Ramos (cell line): Measurements from ENCODE around the gene NAPSA.
"Not testable (repeated sequence)": the region's sequence is repeated elsewhere in the genome, so short reads cannot be mapped to it uniquely, and the experiment has no call there.

Source experiments
- in situ Hi-C: fragments of 300-500 bp; cut with MboI; formaldehyde crosslinking; loops from one replicate; pipeline ENCODE4 v1.14.3; 2022; ENCODE audit warnings: low sequenced_read_pairs; ENCODE audit not compliant: unreplicated experiment

Gene NAPSA

DNA sequence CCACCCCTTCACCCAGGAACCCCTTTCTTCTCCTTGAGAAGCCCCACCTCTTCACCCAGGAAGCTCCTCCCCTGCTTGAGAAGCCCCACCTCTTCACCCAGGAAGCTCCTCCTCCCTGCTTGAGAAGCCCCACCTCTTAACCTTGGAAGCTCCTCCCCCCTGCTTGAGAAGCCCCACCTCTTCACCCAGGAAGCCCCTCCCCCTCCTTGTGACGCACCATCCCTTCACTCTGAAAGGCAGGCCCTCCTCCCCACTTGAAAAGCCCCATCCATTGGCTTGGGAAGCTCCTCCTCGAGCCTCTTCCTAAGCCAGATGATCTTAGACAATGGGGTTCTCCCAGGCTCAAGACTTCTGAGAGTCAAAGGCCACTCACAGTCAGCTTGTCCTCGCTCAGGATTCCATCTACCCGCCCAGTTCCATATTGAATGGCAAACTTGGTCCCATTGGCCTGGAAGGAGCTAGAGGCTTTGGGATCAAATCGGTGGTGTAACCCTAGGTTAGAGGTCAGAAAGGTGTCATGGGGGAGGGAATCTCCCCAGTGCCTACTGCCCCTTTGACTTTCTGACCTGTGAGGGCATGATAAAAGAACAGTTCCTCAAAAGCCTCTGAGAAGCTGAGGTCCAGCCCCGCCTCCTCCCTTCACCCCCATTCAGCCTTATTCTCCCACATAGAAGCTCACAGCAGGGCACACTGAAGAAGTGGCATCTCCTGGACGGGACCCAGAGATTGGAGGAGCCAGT is 4.0 kb downstream of the NAPSA start:
- in situ Hi-C loops, result no loop called here

DNA sequence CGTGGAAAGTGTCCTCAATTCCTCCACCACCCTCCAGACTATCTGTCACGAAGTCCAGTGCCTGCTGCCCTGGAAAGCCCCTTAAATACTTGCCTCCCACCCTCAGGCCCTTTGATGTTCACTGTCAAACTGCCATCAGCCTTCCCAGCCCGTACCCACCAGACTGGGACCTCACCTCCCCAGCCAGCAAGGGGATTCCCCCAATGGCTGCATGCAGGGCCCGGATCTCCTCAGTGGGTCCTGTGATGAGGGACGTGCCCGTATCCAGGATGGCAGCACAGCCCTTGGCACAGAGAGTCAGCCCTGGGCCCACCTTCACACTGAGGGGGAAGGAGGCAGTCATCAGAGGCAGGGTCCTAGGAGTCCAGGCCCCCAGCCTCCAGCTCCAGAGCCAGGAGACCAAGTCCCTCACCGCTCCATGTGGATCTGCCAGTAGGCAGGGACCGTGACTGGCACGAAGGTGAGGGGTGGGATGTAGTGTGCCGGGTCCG is 6.1 kb downstream of the NAPSA start:
- in situ Hi-C loops, result loop anchor here (10.0 kb wide), 1 partner anchor 425 kb away; no protein-coding TSS in a partner anchor

DNA sequence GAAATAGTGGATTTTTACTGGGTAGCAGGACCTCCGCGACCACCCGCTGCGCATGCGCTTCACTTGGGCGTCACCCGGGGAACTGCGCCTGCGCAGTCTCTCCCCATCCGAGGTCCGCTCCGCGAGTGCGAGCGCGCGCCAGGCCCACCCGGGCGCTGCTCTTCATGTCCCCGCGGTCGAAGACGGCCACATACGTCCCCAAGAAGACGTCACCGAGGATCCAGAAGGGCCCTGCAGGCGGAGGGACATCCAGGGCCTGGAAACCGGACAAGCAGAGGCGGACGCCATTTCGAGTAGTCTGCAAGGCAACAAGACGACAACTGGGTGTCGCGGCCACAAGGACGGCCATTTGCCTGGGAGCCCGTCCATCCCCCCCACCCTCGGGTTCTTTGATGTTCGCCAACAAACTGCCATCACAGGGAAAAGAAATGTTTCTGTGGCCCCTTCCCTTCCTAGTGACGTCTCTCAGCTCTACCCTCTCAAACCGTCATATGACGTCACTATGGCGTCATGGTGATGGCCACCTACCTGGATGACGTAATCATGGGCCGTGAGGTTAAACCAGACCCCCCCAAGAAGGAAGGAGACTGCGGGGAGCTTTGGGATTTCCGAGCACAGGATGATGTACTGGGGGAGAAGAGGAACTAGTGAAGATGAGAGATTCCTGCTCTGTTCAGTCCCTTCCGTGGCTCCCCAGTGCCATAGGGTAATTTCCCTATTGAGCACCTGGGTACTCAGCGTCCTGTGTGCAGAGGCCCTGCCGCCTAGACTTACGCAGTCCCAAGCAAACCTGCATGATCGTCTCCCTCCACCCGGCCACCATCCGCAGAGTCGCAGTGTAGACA is 6.7 kb downstream of the NAPSA start:
- in situ Hi-C loops, result loop anchor here (10.0 kb wide), 1 partner anchor 426 kb away; no protein-coding TSS in a partner anchor

DNA sequence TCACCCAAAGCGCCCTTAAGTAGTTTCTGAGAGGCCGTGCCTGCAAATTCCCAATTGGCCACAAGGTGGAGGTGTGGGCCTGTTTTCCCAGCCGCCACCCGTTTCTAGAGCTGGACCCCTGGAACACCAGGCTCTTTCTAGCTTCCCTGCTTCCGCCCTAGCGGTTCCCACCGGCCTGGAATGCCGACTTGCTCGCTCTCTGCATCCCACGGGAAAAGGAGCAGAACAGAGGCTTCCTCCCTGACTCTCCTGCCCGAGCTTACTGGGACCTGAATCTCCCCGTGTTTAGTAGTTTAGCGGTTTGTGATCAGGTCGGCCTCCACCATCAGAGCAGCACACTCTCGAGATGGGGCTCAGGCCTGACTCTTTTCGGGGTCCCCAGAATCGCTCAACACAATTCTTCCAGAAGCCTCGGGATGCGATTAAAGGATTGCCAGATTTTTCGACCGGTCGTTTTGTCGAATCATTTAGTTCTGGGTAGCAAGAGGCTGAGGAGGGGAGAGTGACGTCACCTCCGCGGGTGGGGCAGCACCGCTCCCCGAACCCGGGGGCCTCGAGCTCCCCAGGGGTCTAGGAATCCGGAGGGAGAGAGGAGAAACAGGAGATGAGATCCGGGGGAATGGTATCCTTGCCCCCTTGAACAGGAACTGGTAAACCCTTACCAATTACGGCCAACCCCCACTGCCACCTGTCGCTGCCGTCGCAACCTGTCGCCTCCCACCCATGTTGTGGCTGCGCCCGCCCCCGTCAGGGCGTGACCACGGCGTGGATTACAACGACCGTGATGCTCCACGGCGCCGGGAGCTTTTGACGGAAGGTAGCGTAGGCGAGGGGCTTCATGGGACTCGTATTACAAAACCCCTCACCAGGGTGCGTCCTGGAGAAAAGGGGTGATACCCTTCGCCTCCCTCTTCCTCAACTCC is 8.0 kb downstream of the NAPSA start:
- in situ Hi-C loops, result loop anchor here (10.0 kb wide), 1 partner anchor 427 kb away; no protein-coding TSS in a partner anchor

DNA sequence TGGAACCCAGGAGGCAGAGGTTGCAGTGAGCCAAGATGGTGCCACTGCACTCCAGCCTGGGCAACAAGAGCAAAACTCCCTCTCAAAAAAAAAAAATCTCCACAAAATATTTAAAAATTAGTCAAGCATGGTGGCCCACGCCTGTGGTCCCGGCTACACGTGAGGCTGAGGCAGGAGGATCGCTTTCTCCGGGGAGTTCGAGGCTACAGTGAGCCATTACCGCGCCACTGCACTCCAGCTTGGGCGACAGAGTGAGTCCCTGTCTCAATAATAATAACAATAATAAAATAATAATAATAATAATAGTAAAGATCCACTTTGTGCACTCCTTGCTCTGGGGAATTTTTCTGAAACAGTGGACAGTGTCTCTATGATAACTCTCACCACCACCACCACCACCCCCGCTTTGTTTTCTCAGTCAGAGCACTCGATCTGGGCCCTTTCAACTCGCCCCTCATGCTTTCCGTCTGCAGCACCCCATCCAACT is 8.7 kb downstream of the NAPSA start:
- in situ Hi-C loops, result loop anchor here (10.0 kb wide), 1 partner anchor 428 kb away; no protein-coding TSS in a partner anchor

DNA sequence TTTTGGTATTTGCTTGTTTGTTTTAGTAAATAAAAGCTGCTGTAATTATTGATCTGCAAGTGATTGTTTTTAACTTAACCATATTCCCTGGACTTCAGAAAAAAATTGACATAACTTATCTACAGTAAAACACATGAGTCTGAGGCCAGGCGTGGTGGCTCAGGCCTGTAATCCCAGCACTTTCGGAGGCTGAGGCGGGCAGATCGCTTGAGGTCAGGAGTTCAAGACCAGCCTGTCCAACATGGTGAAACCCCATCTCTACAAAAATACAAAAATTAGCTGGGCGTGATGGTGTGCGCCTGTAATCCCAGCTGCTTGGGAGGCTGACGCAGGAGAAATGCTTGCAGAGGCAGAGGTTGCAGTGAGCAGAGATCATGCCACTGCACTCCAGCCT is 12.0 kb downstream of the NAPSA start:
- in situ Hi-C loops, result loop anchor here (10.0 kb wide), 1 partner anchor 431 kb away; no protein-coding TSS in a partner anchor

DNA sequence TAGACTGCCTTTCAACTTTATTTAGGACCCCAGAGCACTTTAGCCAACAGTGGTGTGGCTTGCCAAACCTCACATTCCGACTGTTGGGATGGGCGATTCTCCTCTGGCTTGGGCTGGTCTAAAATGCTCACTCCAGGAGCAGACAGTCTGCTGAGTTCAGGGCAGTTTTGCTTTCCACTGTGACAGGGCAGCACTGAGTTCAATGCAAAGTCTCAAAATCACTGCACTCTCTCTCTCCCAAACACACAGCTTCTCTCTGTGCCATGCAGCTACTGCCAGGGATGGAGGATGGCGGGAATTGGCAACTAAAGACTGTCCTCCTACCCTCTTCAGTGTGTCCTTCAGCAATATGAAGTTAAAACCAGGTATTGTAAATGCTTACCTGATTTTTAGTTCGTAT is 13.2 kb downstream of the NAPSA start:
- in situ Hi-C loops, result loop anchor here (10.0 kb wide), 1 partner anchor 433 kb away; no protein-coding TSS in a partner anchor

DNA sequence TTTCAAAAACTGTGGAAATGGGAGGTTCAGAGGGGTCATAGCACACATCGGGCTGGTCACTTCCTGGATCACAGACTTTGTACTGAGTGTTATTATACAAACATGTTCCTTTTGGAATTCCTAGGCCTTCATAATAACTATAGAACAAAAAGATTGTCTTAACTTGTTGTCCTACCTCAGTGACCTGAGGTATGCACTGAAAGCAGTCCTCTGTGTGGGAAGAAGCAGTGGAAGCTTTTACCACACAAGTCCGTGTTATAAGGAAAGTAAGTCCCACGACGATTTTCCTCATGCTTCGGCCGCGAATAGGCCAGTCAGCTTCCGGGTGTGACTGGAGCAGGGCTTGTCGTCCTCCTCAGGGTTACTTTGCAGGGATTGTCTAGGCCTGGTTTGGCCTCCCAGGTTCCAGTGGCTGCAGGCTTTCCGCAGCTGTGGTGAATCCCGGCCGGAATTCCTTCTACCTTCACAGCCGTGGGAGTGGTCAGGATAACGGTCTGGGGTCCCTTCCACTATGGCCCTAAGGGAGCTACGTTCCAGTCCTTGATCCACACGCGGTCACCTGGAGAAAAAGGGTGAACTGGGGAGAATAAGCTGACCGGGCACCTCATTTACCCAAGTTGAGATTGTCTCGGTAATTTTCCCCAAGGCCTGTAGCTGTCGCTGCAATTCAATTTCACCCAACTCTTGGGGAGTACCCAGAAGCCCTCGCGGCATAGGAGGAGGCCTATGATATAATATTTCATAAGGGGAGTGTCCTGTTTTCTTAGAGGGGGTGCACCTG is 16.0 kb downstream of the NAPSA start:
- in situ Hi-C loops, result loop anchor here (10.0 kb wide), 1 partner anchor 435 kb away; no protein-coding TSS in a partner anchor

DNA sequence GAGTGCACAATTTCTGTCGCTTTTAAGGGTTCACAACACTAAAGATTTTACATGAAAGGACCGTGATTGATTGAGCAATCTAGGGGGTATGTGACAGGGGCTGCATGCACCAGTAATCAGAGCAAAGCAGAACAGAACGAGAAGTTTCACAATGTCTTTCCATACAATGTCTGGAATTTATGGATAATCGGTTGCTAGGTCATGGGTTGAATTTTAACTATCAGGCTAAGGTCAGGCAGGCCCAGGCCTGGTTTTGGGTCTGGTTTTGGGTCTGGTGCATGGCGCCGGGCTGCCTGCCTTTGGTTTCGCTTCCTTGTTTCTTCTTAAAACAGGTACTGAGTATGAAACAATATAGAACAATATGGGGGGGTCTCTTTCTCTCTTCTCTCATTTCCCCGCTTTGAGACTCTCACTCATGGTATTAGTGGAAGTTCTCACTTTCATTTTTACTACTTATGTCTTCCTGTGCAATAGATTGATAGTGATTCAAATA is 18.3 kb downstream of the NAPSA start:
- in situ Hi-C loops, result not testable (repeated sequence)

DNA sequence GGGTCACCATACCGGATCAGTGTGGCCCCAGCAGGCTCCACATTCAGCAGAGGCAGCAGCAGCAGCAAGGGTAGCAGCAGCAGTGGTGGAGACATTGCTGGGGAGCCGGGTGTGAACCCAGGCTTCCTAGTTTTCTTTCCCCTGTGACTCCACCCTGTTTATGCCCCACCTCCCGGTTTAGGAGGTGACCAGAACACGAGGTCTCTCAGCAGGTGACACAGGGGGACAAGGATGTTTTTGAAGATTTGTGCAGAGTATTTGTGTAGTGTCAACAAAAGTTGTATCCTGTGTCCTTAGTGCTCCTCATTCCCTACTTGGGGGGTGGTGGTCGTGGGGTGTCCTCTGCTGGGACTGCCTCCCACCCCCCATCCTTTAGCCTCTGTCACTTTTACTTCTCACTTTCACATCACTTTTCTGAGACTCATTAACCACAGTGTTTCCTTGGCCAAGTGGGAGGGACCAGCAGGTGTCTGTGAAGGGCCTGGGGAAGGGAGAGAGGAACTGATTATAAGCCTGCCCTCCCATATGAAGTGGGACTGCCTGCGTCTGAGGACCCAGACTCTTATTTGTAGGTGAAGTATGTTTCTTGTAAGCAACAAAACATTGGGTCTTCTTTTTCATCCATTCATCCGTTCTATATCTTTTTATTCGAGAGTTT is 20.6 kb downstream of the NAPSA start:
- in situ Hi-C loops, result no loop called here

DNA sequence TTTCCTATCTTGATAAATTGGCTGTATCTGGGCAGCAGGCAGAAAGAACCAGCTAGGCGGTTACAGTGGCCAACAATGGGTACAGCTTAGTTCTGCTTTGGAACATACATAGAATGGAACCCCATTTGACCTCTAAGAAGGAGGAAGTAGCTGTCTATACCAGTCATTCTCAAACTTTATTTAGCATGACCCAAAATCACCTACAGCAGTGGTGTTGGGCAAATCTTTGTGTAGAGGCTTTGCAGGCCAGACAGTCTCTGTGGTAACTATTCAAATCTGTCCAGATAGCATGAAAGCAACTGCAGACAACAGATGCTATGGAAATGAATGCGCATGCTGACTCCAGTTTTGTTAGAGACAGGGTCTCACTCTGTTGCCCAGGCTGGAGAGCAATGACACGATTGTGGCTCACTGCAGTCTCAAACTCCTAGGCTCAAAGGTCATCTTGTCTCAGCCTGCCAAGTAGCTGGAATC is 24.3 kb downstream of the NAPSA start:
- in situ Hi-C loops, result no loop called here

DNA sequence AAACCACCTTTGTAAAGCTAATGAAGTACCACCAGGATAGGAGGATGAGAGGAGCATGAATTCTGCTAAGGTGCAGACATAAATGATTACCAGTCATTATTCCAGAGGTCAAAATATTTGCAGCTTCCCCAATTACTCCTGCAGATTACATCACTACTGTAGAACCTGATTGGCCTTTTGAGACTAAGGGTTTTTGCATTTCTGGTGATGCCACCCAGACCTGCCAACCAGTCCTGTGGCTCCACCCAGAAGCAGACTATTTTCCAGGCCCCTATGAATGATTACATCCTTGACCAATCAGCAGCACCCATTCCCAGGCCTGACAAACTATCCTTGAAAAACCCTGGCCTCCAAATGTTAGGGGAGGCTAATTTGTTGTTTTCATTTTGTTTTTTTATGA is 25.1 kb downstream of the NAPSA start:
- in situ Hi-C loops, result no loop called here

DNA sequence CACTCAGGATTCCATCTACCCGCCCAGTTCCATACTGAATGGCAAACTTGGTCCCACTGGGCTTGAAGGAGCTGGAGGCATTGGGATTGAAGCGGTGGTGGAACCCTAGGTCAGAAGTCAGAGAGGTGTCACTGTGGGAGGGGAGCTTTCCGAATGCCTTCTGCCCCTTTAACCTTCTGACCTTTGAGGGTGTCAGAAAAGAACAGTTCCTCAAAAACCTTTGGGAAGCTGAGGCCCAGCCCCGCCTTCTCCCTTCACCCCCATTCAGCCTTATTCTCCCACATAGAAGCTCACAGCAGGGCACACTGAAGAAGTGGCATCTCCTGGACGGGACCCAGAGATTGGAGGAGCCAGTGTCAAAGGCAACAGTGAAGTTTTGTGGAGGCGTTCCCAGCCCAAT is 28.4 kb downstream of the NAPSA start:
- in situ Hi-C loops, result not testable (repeated sequence)

DNA sequence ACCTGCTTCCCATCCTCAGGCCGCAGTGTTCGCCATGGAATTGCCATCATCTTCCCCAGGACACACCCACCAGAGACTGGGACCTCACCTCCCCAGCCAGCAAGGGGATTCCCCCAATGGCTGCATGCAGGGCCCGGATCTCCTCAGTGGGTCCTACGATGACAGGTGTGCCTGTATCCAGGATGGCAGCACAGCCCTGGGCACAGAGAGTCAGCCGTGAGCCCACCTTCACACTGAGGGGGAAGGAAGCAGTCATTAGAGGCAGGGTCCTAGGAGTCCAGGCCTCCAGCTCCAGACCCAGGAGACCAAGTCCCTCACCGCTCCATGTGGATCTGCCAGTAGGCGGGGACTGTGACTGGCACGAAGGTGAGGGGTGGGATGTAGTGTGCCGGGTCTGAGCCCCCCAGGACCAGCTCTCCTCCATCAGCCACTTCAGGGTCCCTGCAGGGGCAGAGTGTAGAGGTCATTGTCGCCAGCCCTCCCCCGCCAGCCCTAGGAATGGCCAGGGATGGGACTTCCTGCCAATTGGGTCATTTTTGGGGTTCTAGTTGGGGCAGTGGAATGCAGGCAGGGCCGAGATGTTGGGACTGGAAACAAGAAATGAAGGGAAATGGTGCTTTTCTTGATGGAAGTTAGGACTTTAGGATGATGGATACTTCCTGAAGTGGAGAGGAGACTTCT is 30.6 kb downstream of the NAPSA start:
- in situ Hi-C loops, result no loop called here

DNA sequence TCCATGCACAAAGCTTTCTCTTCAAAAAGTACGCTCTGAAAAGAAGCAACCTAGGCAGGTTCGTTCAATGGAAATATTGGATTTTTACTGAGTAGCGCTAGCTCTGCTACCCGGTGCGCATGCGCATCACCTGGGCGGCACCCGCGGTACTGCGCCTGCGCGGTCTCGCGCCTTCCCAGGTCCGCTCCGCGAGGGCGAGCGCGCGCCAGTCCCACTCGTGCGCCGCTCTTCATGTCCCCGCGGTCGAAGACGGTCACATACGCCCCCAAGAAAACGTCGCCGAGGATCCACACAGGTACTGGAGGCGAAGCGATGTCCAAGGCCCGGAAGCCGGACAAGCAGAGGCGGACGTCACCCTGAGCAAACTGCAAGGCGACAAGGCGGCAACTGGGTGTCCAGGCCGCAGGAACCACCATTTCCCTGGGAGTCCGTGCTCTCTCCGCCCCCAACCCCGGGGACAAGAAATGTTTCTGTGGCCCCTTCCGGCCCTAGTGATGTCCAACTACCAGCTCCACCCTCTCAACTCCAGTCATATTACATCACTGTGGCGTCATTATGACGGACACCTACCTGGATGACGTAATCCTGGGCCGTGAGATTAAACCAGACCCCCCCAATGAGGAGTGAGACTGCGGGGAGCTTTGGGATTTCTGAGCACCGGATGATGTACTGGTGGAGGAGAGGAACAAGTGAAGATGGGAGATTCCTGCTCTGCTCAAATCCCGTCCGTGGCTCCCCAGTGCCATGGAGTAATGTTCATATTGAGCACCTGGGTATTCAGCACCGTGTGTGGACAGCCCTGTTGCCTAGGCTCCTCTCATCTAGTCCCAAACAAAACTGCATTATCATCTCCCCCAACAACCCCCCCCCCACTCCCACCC is 31.5 kb downstream of the NAPSA start:
- in situ Hi-C loops, result no loop called here

DNA sequence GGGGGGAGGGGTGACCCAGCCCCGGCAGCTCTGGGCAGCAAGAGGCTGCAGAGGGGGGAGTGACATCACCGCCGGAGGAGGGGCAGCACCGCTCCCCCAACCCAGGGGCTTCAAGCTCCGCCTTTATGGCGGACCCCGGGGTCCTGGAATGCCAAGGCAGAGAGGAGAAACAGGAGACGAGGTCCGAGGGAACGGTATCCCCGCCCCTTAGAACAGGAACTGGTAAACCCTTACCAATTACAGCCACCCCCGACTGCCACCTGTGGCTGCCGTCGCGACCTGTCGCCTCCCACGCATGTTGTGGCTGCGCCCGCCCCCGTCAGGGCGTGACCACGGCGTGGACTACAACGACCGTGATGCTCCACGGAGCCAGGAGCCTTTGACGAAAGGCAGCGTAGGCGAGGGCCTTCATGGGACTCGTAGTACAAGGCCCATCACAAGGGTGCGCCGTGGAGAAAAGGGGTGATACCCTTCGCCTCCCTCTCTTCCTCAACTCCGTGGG is 32.2 kb downstream of the NAPSA start:
- in situ Hi-C loops, result no loop called here
